Astrocyte of the cerebellum (primary cell): ENCODE results near the gene FKBP14.
"Not testable (repeated sequence)": the region's sequence is repeated elsewhere in the genome, so short reads cannot be mapped to it uniquely, and the experiment has no call there.

ENCODE experiments used
- DNase-seq: peaks from one replicate; pipeline ENCODE4 v3.0.0-alpha.2; 2011; ENCODE audit warnings: low read depth
- H3K4me3 ChIP-seq: 2 replicates; pipeline ENCODE4 v1.5.1; 2011; ENCODE audit warnings: mild to moderate bottlenecking, low read depth, low read length, moderate library complexity
- CTCF ChIP-seq: IDR thresholded peaks from 2 replicates; pipeline ENCODE4 v1.5.1; 2012; ENCODE audit warnings: low read length, low read depth, moderate library complexity, mild to moderate bottlenecking; ENCODE audit errors: missing control alignments
- in situ Hi-C: cut with HindIII; loops from 2 replicates; pipeline ENCODE4 v1.10.0; 2017; ENCODE audit warnings: low sequenced_read_pairs

FKBP14 gene

DNA sequence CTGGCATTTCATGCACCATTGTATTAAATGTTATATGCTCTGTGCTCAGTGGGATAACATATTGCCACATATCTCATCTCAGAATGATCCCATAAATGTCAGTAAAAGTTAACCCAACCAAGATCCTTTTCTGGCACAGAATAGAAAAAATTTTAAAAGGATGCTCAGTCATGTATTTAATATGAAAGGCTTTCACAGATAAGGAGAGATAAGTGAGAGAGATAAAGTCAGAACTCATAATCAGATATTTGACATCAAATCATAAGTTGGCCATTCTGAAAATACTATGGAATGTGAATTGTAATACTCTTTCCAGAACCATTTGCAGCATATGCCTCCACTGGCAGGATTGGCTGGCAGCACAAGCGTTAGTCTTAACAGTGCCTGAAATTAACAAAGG lies 40.2 kb upstream of the FKBP14 start:
- no peak for DNase-seq
- in situ Hi-C loops = loop anchor here (25.0 kb wide), 1 partner anchor 329 kb away; no protein-coding TSS in a partner anchor

GRCh38 chr7:30065746-30066145 lies 39.2 kb upstream of the FKBP14 start:
- in situ Hi-C loops = loop anchor here (25.0 kb wide), 1 partner anchor 328 kb away; no protein-coding TSS in a partner anchor
- no peak overlapping the region for H3K4me3 ChIP-seq
- no peak for DNase-seq
- no peak for TF ChIP-seq CTCF

More for the DNA sequence above, 40.2 kb upstream of the FKBP14 start:
- TF ChIP-seq CTCF = no peak
- H3K4me3 ChIP-seq = no peak overlapping the region

- in situ Hi-C loops = loop anchor here (5.0 to 25.0 kb wide), 3 partner anchors 35 to 325 kb away; partner anchors contain the start of genes FKBP14 and PLEKHA8
- no peak overlapping the region for H3K4me3 ChIP-seq
- peak; percentile 62 for TF ChIP-seq CTCF
- peak; percentile 28 for DNase-seq
Observed at GRCh38 chr7:30062587-30062986, 36.1 kb upstream of the FKBP14 start.

- in situ Hi-C loops = loop anchor here (5.0 to 25.0 kb wide), 3 partner anchors 34 to 324 kb away; partner anchors contain the start of genes FKBP14 and PLEKHA8
- not testable (repeated sequence) for DNase-seq, H3K4me3 ChIP-seq
- peak; percentile 67 for TF ChIP-seq CTCF
Observed at GRCh38 chr7:30061786-30062185, 35.3 kb upstream of the FKBP14 start.

DNA sequence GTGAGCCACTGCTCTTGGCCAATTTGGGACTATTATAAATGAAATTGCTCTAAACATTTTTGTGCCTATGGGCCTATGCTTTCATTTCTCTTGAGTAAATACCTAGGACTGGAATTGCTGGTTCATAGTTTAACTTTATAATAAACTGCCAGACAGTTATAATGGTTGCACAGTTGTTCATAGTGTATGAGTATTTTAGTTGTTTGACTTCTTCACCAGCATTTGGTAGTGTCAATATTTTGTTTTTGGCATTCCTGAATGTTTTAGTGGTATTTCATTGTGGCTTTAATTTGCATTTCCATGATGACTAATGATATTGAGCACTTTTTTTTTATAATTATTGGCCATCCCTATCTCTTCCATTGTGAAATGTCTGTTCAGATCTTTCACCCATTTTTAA lies 31.2 kb upstream of the FKBP14 start:
- DNase-seq = no peak
- no peak overlapping the region for H3K4me3 ChIP-seq
- in situ Hi-C loops = loop anchor here (25.0 kb wide), 1 partner anchor 320 kb away; no protein-coding TSS in a partner anchor
- no peak for TF ChIP-seq CTCF

DNA sequence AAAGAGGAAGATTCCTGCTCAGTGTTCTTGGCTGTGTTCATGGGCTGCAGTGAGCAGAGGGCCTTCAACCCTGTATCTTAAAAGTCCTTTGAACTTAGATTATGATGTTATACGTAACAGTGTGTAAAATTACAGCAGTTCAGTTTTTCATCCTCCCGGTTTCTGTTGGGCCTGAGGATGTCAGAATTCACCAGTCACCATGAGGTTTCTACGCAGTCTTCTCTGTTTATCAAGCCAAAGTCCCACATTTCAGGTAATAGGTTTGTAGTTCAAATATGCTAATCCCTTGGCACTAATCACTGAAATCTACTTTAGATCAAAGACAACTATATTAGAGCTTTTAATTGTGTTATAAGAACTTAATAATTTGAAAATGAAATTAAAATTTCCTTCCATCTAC lies 26.6 kb upstream of the FKBP14 start:
- in situ Hi-C loops = loop anchor here (25.0 kb wide), 1 partner anchor 316 kb away; no protein-coding TSS in a partner anchor
- no peak for DNase-seq
- no peak overlapping the region for H3K4me3 ChIP-seq

More for the DNA sequence above, 26.6 kb upstream of the FKBP14 start:
- TF ChIP-seq CTCF = no peak
